ENCODE results near the gene ARHGEF28.

- TF ChIP-seq CTCF (IDR thresholded peaks at IDR 0.05; ENCODE audit: low read depth, low read length, poor library complexity, severe bottlenecking) (no peak), EZH2phosphoT487 (IDR thresholded peaks at IDR 0.05; ENCODE audit: borderline replicate concordance, low read length) (no peak)
Observed at GRCh38 chr5:73747696-73748380, 121.8 kb downstream of the ARHGEF28 start.

All from DOHH2 (cell line).